Measurements from ENCODE around the gene PCSK2.

GRCh38 chr20:17502105-17502504, 275.3 kb downstream of the PCSK2 start:
- no peak for TF ChIP-seq CTCF (conservative IDR thresholded peaks at IDR 0.05)
- no peak for TF ChIP-seq EZH2 (IDR thresholded peaks at IDR 0.05; ENCODE audit: low read depth)

All from PC-9 (cell line).